HepG2 (cell line): Measurements from ENCODE around the gene RPP25L. TPM values are rescaled to one million over a fixed set of nuclear protein-coding genes. Genes with fewer than 3 reads are reported as not detected.
A peak's percentile ranks its signal among the peaks of the same experiment; 100 is the strongest.

Source experiments
- ASH2L ChIP-seq: fragments of 300-600, 200-600 bp; sonication (generic); IDR thresholded peaks from 2 replicates; pipeline ENCODE4 v1.7.0; 2017; ENCODE audit warnings: low read depth, mild to moderate bottlenecking, moderate library complexity, mixed read lengths, low read length; ENCODE audit not compliant: insufficient read length
- CCDC6 ChIP-seq: sonication (generic); formaldehyde crosslinking; IDR thresholded peaks from 2 replicates; pipeline ENCODE4 v1.8.1; 2022; ENCODE audit warnings: mild to moderate bottlenecking, missing genetic modification reagents, moderate library complexity
- ELF3 ChIP-seq: IDR thresholded peaks from 2 replicates; pipeline ENCODE4 v1.6.1; 2016; ENCODE audit warnings: missing genetic modification reagents, missing compliant biosample characterization
- FLYWCH1 ChIP-seq: sonication (generic); formaldehyde crosslinking; IDR thresholded peaks from 2 replicates; pipeline ENCODE4 v1.8.1; 2023; ENCODE audit warnings: mild to moderate bottlenecking, missing genetic modification reagents
- HINFP ChIP-seq: sonication (generic); formaldehyde crosslinking; IDR thresholded peaks from 2 replicates; pipeline ENCODE4 v1.4.0; 2020; ENCODE audit warnings: low read depth, mild to moderate bottlenecking, missing genetic modification reagents
- KMT2B ChIP-seq: IDR thresholded peaks from 2 replicates; pipeline ENCODE4 v1.6.1; 2016; ENCODE audit warnings: missing genetic modification reagents, missing compliant biosample characterization
- PHF20 ChIP-seq: sonication (generic); formaldehyde crosslinking; IDR thresholded peaks from 2 replicates; pipeline ENCODE4 v1.5.0; 2020; ENCODE audit warnings: mild to moderate bottlenecking, missing genetic modification reagents
- RXRB ChIP-seq: IDR thresholded peaks from 2 replicates; pipeline ENCODE4 v1.6.1; 2016; ENCODE audit warnings: borderline replicate concordance, missing genetic modification reagents, missing compliant biosample characterization
- SMAD1 ChIP-seq: sonication (generic); formaldehyde crosslinking; IDR thresholded peaks from 2 replicates; pipeline ENCODE4 v1.4.0; 2020; ENCODE audit warnings: missing genetic modification reagents, low read depth, mild to moderate bottlenecking, borderline replicate concordance
- SYNCRIP ChIP-seq: fragments of 200-400 bp; formaldehyde crosslinking; IDR thresholded peaks from 2 replicates; pipeline ENCODE4 v1.6.1; 2018; ENCODE audit warnings: mild to moderate bottlenecking, low read depth, low read length; ENCODE audit not compliant: insufficient read depth
- ZFP1 ChIP-seq: IDR thresholded peaks from 2 replicates; pipeline ENCODE4 v1.6.1; 2016
- ZIK1 ChIP-seq: sonication (generic); formaldehyde crosslinking; IDR thresholded peaks from 2 replicates; pipeline ENCODE4 v1.5.0; 2020; ENCODE audit warnings: mild to moderate bottlenecking, low read depth, missing genetic modification reagents, borderline replicate concordance
- ZMYM4 ChIP-seq: sonication (generic); formaldehyde crosslinking; IDR thresholded peaks from 2 replicates; pipeline ENCODE4 v1.8.1; 2023; ENCODE audit warnings: mild to moderate bottlenecking, missing genetic modification reagents
- ZNF17 ChIP-seq: sonication (generic); formaldehyde crosslinking; IDR thresholded peaks from 2 replicates; pipeline ENCODE4 v1.5.0; 2020; ENCODE audit warnings: mild to moderate bottlenecking, missing genetic modification reagents
- ZNF281 ChIP-seq: sonication (generic); formaldehyde crosslinking; IDR thresholded peaks from 2 replicates; pipeline ENCODE4 v1.4.0; 2020; ENCODE audit warnings: missing genetic modification reagents, borderline replicate concordance
- ZNF282 ChIP-seq: fragments of 450-650 bp; IDR thresholded peaks from 2 replicates; pipeline ENCODE4 v1.6.1; 2018; ENCODE audit not compliant: partially characterized antibody
- ZNF335 ChIP-seq: sonication (generic); formaldehyde crosslinking; IDR thresholded peaks from 2 replicates; pipeline ENCODE4 v1.4.0; 2020; ENCODE audit warnings: missing genetic modification reagents
- ZNF605 ChIP-seq: sonication (generic); formaldehyde crosslinking; IDR thresholded peaks from 2 replicates; pipeline ENCODE4 v1.8.0; 2022; ENCODE audit warnings: mild to moderate bottlenecking, missing genetic modification reagents
- ZNF776 ChIP-seq: sonication (generic); formaldehyde crosslinking; IDR thresholded peaks from 2 replicates; pipeline ENCODE4 v1.4.0; 2020; ENCODE audit warnings: mild to moderate bottlenecking, missing genetic modification reagents
- polyA plus RNA-seq, 8 experiments: library from polyadenylated mRNA; depleted of rRNA in 3 of 8; stranded (reverse) in 7 of 8; unstranded in 1 of 8; fragments of >200 nt; fragmentation: Illumina TruSeq in 4 of 8; extraction: Trizol in 4 of 8; gene quantifications; 2 replicates each; pipeline versions ENCODE4 v1.2.1 to v1.2.3, GENCODE V29; 2011 to 2016; ENCODE audit warnings: low read depth in 4 of 8, missing spikeins in 1 of 8, mixed read lengths in 1 of 8; ENCODE audit not compliant: insufficient read depth in 1 of 8
- total RNA-seq, 5 experiments: library from RNA; depleted of rRNA; stranded (reverse); fragments of >200 nt; fragmentation: Illumina TruSeq; extraction: Trizol; gene quantifications; 2 replicates each; pipeline ENCODE4 v1.2.3, GENCODE V29; 2016; ENCODE audit warnings: low read depth in 1 of 5

Gene RPP25L
- total and polyA plus RNA-seq, 2 of the 13 experiments (the other 11 are each of a cell fraction or from before 2014, with no cell fraction given) = 24.5 to 27.3 TPM

- TF ChIP-seq HINFP (CRISPR knock-in tag) (peak; percentile 37; the same call in 1 of the 2 replicates), ZNF282 (no peak), SYNCRIP (no peak), RXRB (CRISPR knock-in tag) (peak; percentile 77), FLYWCH1 (CRISPR knock-in tag) (no peak), ZNF605 (peak; percentile 63; the same call in 1 of the 2 replicates), ZNF17 (CRISPR knock-in tag) (no peak), PHF20 (CRISPR knock-in tag) (peak; percentile 77), SMAD1 (peak; percentile 54; the same call in 1 of the 2 replicates), ZNF335 (CRISPR knock-in tag) (0 out of 2 replicates have a peak, but pooled peaks have one; percentile 8), CCDC6 (CRISPR knock-in tag) (no peak), ZFP1 (CRISPR knock-in tag) (no peak; the same call in 1 of the 2 replicates), ELF3 (CRISPR knock-in tag) (0 out of 2 replicates have a peak, but pooled peaks have one; percentile 11), ZNF776 (CRISPR knock-in tag) (peak; percentile 81), ASH2L (peak; percentile 87), ZNF281 (CRISPR knock-in tag) (no peak; the same call in 1 of the 2 replicates), ZIK1 (CRISPR knock-in tag) (peak; percentile 81; the same call in 1 of the 2 replicates), ZMYM4 (CRISPR knock-in tag) (peak; percentile 34), KMT2B (peak; percentile 75)
Measured at GRCh38 chr9:34646211-34647083, 34.5 kb upstream of the RPP25L start, which contains the start of gene GALT (continued).
